ENCODE data around the gene NLGN3.

Gene NLGN3

DNA sequence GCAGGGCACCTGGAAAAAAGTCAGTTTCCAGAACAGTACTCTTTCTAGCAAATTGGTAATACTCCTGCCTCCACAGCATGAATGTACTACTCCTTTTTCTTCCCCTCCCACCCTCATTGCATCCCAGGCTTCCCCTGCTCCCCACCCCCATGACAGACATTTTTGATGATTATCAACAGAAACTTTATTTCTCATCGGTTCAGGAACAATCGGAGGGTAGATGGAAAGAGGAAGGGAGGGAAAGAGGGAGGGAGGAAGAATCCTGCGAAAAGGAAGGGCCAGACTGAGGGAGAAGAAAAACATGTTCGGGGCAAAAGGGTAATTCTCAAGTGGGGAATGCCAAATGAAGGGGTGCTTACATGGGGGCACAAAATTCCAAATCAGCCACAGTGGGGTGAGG, 37.4 kb upstream of the NLGN3 start:
- TF ChIP-seq, protein P1, sequence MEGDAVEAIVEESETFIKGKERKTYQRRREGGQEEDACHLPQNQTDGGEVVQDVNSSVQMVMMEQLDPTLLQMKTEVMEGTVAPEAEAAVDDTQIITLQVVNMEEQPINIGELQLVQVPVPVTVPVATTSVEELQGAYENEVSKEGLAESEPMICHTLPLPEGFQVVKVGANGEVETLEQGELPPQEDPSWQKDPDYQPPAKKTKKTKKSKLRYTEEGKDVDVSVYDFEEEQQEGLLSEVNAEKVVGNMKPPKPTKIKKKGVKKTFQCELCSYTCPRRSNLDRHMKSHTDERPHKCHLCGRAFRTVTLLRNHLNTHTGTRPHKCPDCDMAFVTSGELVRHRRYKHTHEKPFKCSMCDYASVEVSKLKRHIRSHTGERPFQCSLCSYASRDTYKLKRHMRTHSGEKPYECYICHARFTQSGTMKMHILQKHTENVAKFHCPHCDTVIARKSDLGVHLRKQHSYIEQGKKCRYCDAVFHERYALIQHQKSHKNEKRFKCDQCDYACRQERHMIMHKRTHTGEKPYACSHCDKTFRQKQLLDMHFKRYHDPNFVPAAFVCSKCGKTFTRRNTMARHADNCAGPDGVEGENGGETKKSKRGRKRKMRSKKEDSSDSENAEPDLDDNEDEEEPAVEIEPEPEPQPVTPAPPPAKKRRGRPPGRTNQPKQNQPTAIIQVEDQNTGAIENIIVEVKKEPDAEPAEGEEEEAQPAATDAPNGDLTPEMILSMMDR (IDR thresholded peaks at IDR 0.05; ENCODE audit: low read depth, low read length), result no peak
- no peak for DNase-seq (ENCODE audit: extremely low read depth, low read depth)

DNA sequence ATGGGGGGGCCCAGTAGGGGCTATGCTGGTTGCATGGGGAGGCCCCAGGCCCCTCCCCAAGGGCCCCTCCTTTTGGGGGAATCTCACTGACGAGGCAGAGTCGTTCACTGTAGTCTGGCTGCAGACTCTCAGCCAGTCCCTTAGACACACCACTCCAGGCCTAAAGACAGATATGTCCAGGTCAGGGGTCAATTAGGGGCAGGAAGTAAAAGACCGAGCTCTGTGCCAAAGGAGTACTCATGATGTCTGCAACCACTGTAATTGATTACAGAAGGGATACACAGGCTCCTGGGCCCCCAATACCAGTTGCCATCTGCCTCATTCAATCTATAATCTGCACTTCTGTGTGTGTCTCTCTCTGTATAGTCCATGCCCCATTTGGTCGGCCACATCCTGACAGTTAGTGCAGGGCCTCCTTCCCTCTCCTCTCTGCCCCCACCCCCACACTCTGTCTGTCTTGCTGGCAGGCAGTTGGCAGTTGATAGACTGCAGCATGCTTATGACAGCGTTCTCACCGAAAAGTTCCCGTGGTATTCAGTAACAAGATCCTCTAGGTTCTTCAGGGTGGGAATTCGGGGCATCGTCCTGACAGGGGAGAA, 36.8 kb upstream of the NLGN3 start:
- TF ChIP-seq, protein P1 (IDR thresholded peaks at IDR 0.05; ENCODE audit: low read depth, low read length), result no peak
- DNase-seq (ENCODE audit: extremely low read depth, low read depth), result no peak

DNA sequence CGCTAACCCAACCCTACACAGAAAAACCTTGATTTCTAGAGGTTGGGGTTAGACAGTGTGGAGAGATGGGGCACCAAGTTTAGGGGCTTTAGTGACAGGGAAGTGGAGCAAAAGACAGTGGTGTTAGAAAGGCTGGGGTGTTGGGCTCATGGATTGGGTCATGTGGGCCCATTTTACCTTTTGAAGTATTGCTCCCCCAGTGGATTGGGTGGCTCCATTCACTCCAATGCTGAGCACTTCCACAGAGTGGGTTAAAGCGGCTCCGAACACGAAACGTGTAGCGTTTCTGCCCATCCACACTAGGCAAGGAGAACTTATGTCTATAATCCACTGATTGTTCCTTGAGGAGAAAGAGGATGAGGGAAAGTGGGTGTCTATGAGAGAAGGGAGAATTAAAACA, 35.6 kb upstream of the NLGN3 start:
- DNase-seq (ENCODE audit: extremely low read depth, low read depth), result no peak
- TF ChIP-seq, protein P1 (IDR thresholded peaks at IDR 0.05; ENCODE audit: low read depth, low read length), result no peak

DNA sequence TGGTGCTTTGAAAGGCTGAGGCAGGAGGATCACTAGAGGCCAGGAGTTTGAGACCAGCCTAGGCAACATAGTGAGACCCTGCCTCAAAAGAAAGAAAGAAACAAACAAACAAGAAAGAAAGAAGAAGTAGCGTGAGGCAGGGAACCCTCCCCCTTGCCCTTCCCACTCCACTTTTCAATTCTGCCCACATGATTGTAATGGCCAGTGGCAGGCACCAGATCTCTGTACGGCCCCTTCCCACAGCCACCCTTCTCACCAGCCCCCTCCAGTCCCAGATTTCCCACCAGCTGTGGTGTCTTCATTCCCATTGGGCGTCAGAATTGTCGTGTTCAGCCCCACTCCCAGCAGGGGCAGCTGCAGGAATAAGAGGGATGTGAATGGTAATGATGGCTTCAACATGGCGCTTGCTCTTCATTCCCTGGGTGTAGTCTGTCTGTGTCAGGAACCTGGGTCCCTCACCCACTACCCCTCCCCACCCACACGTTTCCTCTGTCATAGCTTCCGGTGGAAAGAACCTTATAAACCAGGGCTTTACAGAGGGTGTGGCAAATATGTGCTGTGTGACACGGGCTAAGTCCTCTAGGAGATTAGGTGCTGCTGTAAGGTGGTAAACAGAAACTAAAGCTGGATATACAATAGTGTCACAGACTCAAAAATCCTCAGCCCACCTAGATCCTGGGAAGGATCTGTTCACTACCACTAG, 33.3 kb upstream of the NLGN3 start, which contains the start of gene IL2RG:
Gene IL2RG (minus strand): TSS at position 437 of the 703 bp plus-strand sequence. CDS start 38 bp downstream, at position 399.
- no peak for DNase-seq (ENCODE audit: extremely low read depth, low read depth)
- TF ChIP-seq, protein P1 (IDR thresholded peaks at IDR 0.05; ENCODE audit: low read depth, low read length), result no peak

DNA sequence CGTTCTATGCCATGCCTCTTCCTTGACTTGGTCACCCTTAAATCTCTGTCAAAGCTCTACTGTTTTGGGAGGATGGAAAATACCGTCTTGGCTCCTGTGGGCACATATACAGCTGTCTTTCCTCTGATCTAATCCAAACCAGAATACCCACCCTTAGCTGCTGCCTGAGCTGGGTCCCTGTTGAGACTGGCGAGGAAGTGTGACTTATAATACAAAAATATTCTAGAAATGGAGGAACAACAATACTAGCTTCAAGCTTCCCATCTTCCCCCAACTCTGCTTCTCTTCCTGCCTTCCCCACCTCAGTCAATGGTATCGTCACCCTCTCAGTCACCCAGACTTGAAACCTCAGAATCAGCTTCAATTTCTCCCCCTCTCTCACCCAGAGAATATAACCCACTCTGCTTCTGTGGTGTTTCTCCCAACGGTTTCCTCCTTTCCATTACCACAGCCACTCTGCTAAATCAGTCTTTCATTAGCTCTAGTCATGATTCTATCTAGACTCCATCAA, 32.7 kb upstream of the NLGN3 start:
- TF ChIP-seq, protein P1 (IDR thresholded peaks at IDR 0.05; ENCODE audit: low read depth, low read length), result no peak
- no peak for DNase-seq (ENCODE audit: extremely low read depth, low read depth)

DNA sequence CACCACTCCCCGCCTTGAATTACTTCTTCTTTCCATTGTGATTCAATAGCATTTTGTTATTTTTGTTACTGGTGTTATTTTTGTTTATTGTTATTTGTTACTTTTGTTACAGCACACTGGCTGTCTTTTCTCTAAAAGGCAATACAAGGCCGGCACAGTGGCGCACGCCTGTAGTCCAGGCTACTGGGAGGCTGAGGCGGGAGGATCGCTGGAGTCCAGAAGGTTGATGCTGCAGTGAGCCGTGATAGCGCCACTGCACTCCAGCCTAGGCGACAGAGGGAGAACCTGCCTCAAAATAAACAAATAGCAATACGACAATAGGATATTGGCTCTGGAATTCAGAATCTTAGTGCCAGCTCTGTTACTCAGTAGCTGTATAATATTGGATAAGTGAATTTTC, 27.3 kb upstream of the NLGN3 start:
- TF ChIP-seq, protein P1 (IDR thresholded peaks at IDR 0.05; ENCODE audit: low read depth, low read length), result no peak
- DNase-seq (ENCODE audit: extremely low read depth, low read depth), result no peak

Data from AG09319 (cell line).